ENCODE results near the gene FRMPD4. TPM values are rescaled to one million over a fixed set of nuclear protein-coding genes. Genes with fewer than 3 reads are reported as not detected.

FRMPD4 gene
- total RNA-seq, 2 experiments from 2014 or later, result not detected

- ATAC-seq (ENCODE audit: poor library complexity) (no peak), DNase-seq (no peak)
- Histone ChIP-seq H3K36me3 (ENCODE audit: insufficient read depth, low read length) (no peaks in the 10 kb centered on the region), H3K27me3 (ENCODE audit: control insufficient read depth in 1 of 2, insufficient read depth in 2 of 2, low read length in 2 of 2) (no peaks in the 10 kb centered on the region), H3K4me1 (ENCODE audit: insufficient read depth, low read length) (no peaks in the 10 kb centered on the region), H3K9me3 (ENCODE audit: control insufficient read depth in 1 of 2, insufficient read depth in 1 of 2, low read length in 2 of 2) (no peaks in the 10 kb centered on the region), H3K27ac (ENCODE audit: low read depth in 1 of 2, low read length in 2 of 2) (no peak overlapping the region), H3K4me3 (ENCODE audit: low read length) (no peak overlapping the region)
- POLR2A ChIA-PET, result no interaction called here
- Mint-ChIP-seq H3K4me1 (ENCODE audit: low read depth) (no peaks in the 10 kb centered on the region), H3K9me3 (no peaks in the 10 kb centered on the region), H3K4me3 (no peak overlapping the region), H3K36me3 (ENCODE audit: low read depth) (no peaks in the 10 kb centered on the region), H3K27me3 (no peaks in the 10 kb centered on the region), H3K27ac (no peak overlapping the region)
- intact Hi-C loops (cut with DNase I, micrococcal nuclease), result no loop called here
- TF ChIP-seq CTCF (IDR thresholded peaks at IDR 0.05), result no peak
- CTCF ChIA-PET, result no interaction called here
Observed at GRCh38 chrX:12460929-12461328, 322.7 kb downstream of the FRMPD4 start.

- H3K9me3 Mint-ChIP-seq, result no peaks in the 10 kb centered on the region
- no peak for TF ChIP-seq CTCF (IDR thresholded peaks at IDR 0.05)
- H3K36me3 Mint-ChIP-seq (ENCODE audit: low read depth), result no peaks in the 10 kb centered on the region
- H3K4me3 ChIP-seq (ENCODE audit: low read length), result no peak overlapping the region
- no peak for DNase-seq
- no peak overlapping the region for H3K27ac Mint-ChIP-seq
- no peaks in the 10 kb centered on the region for H3K27me3 Mint-ChIP-seq
- POLR2A ChIA-PET, result no interaction called here
- CTCF ChIA-PET, result no interaction called here
- intact Hi-C loops (cut with DNase I, micrococcal nuclease), result no loop called here
- H3K27ac ChIP-seq (ENCODE audit: low read depth in 1 of 2, low read length in 2 of 2), result no peak overlapping the region
- no peaks in the 10 kb centered on the region for H3K4me1 ChIP-seq (ENCODE audit: insufficient read depth, low read length)
- H3K4me3 Mint-ChIP-seq, result no peak overlapping the region
- H3K36me3 ChIP-seq (ENCODE audit: insufficient read depth, low read length), result no peaks in the 10 kb centered on the region
- no peak for ATAC-seq (ENCODE audit: poor library complexity)
- H3K4me1 Mint-ChIP-seq (ENCODE audit: low read depth), result no peaks in the 10 kb centered on the region
- no peaks in the 10 kb centered on the region for H3K27me3 ChIP-seq (ENCODE audit: control insufficient read depth in 1 of 2, insufficient read depth in 2 of 2, low read length in 2 of 2)
- H3K9me3 ChIP-seq (ENCODE audit: control insufficient read depth in 1 of 2, insufficient read depth in 1 of 2, low read length in 2 of 2), result no peaks in the 10 kb centered on the region
Observed at GRCh38 chrX:12463052-12463451, 324.8 kb downstream of the FRMPD4 start.

- ChIA-PET POLR2A (no interaction called here), CTCF (no interaction called here)
- TF ChIP-seq CTCF (IDR thresholded peaks at IDR 0.05), result no peak
- no peaks in the 10 kb centered on the region for H3K36me3 ChIP-seq (ENCODE audit: insufficient read depth, low read length)
- no peak overlapping the region for H3K27ac Mint-ChIP-seq
- no peaks in the 10 kb centered on the region for H3K9me3 ChIP-seq (ENCODE audit: control insufficient read depth in 1 of 2, insufficient read depth in 1 of 2, low read length in 2 of 2)
- intact Hi-C loops (cut with DNase I, micrococcal nuclease), result no loop called here
- H3K4me1 ChIP-seq (ENCODE audit: insufficient read depth, low read length), result no peaks in the 10 kb centered on the region
- H3K4me1 Mint-ChIP-seq (ENCODE audit: low read depth), result no peaks in the 10 kb centered on the region
- H3K9me3 Mint-ChIP-seq, result no peaks in the 10 kb centered on the region
- H3K27me3 ChIP-seq (ENCODE audit: control insufficient read depth in 1 of 2, insufficient read depth in 2 of 2, low read length in 2 of 2), result no peaks in the 10 kb centered on the region
- no peak overlapping the region for H3K27ac ChIP-seq (ENCODE audit: low read depth in 1 of 2, low read length in 2 of 2)
- H3K4me3 Mint-ChIP-seq, result no peak overlapping the region
- no peak overlapping the region for H3K4me3 ChIP-seq (ENCODE audit: low read length)
- DNase-seq (no peak), ATAC-seq (ENCODE audit: poor library complexity) (no peak)
- H3K27me3 Mint-ChIP-seq, result no peaks in the 10 kb centered on the region
- no peaks in the 10 kb centered on the region for H3K36me3 Mint-ChIP-seq (ENCODE audit: low read depth)
Observed at GRCh38 chrX:12463873-12464272, 325.6 kb downstream of the FRMPD4 start.
